Measurements from ENCODE around the gene IFNG. TPM values are rescaled to one million over a fixed set of nuclear protein-coding genes. Genes with fewer than 3 reads are reported as not detected.
"Not testable (repeated sequence)": the region's sequence is repeated elsewhere in the genome, so short reads cannot be mapped to it uniquely, and the experiment has no call there.

IFNG gene
- 10 to 100 TPM; 39.0 to 39.7 TPM for total RNA-seq

- Mint-ChIP-seq H3K4me3 (peak within 1 kb of the TSS; percentile 64), H3K4me1 (peaks cover 53% of the 10 kb centered on the region), H3K36me3 (peaks cover 17% of the 10 kb centered on the region), H3K27me3 (no peaks in the 10 kb centered on the region), H3K27ac (peak within 1 kb of the TSS; percentile 59), H3K9me3 (peaks cover 2% of the 10 kb centered on the region)
- DNase-seq: no peak
These were observed at the start of gene IFNG for GRCh38 chr12:68159681-68160304. IFNG (minus strand) TSS chr12:68159740; CDS start chr12:68159615, 125 bp downstream.

GRCh38 chr12:68209048-68209728, 49.6 kb upstream of the IFNG start:
- not testable (repeated sequence) for H3K27me3 Mint-ChIP-seq, H3K27ac Mint-ChIP-seq, H3K4me3 Mint-ChIP-seq, DNase-seq, H3K36me3 Mint-ChIP-seq, H3K9me3 Mint-ChIP-seq
- H3K4me1 Mint-ChIP-seq: peaks cover 11% of the 10 kb centered on the region

GRCh38 chr12:68207276-68207675, 47.7 kb upstream of the IFNG start:
- peaks cover 8% of the 10 kb centered on the region for H3K9me3 Mint-ChIP-seq
- DNase-seq: no peak
- peaks cover 21% of the 10 kb centered on the region for H3K4me1 Mint-ChIP-seq
- no peak overlapping the region for H3K27ac Mint-ChIP-seq
- peaks cover 6% of the 10 kb centered on the region for H3K36me3 Mint-ChIP-seq
- no peak overlapping the region for H3K4me3 Mint-ChIP-seq
- H3K27me3 Mint-ChIP-seq: no peaks in the 10 kb centered on the region

- no peak overlapping the region for H3K4me3 Mint-ChIP-seq
- no peaks in the 10 kb centered on the region for H3K9me3 Mint-ChIP-seq
These were observed 46.9 kb upstream of the IFNG start for GRCh38 chr12:68206446-68206845.

GRCh38 chr12:68203460-68203875, 43.9 kb upstream of the IFNG start:
- Mint-ChIP-seq H3K27ac (no peak overlapping the region), H3K36me3 (no peaks in the 10 kb centered on the region), H3K9me3 (no peaks in the 10 kb centered on the region), H3K4me1 (peaks cover 37% of the 10 kb centered on the region), H3K4me3 (no peak overlapping the region), H3K27me3 (no peaks in the 10 kb centered on the region)
- DNase-seq: no peak

More at GRCh38 chr12:68206446-68206845, 46.9 kb upstream of the IFNG start:
- no peak overlapping the region for H3K27ac Mint-ChIP-seq
- no peaks in the 10 kb centered on the region for H3K27me3 Mint-ChIP-seq
- H3K36me3 Mint-ChIP-seq: no peaks in the 10 kb centered on the region
- peaks cover 18% of the 10 kb centered on the region for H3K4me1 Mint-ChIP-seq
- DNase-seq: no peak

- Mint-ChIP-seq H3K36me3 (no peaks in the 10 kb centered on the region), H3K4me1 (peaks cover 43% of the 10 kb centered on the region), H3K4me3 (no peak overlapping the region), H3K27ac (peak overlapping the region; percentile 47), H3K9me3 (no peaks in the 10 kb centered on the region), H3K27me3 (no peaks in the 10 kb centered on the region)
- DNase-seq: no peak
These were observed 41.3 kb upstream of the IFNG start for GRCh38 chr12:68200854-68201253.

- H3K27ac Mint-ChIP-seq: peak overlapping the region; percentile 95
- H3K27me3 Mint-ChIP-seq: no peaks in the 10 kb centered on the region
- DNase-seq: no peak
- peaks cover 5% of the 10 kb centered on the region for H3K36me3 Mint-ChIP-seq
- no peaks in the 10 kb centered on the region for H3K9me3 Mint-ChIP-seq
- H3K4me3 Mint-ChIP-seq: no peak overlapping the region
- H3K4me1 Mint-ChIP-seq: peaks cover 52% of the 10 kb centered on the region
These were observed 39.6 kb upstream of the IFNG start for GRCh38 chr12:68199127-68199526.

DNA sequence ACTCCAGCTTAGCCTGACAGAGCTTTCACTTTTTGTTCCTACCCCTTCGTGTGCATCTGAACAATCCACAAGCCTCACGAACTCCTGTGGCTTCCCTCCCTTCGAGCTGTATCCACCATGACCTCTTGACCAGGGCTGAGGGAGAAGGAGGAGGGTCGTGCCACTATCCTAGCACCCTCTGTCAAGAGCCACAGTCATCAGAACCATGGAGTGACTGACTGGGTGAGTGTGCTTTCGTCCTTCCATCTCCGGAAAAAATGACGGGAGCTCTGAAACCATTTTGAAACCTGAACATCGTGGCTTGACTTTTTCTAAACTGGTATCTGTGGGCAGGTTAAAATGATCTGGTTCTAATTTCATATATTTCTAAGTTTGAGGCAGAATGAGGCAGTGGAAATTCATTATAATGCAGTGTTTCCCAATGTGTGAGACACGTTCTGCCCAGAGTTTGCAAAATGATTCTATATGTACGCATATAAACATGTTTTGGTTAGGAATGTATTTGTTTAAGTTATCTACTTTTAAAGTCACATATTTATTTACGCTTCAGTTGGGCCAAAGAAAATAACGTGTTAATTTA, 39.1 kb upstream of the IFNG start:
- Mint-ChIP-seq H3K36me3 (peaks cover 5% of the 10 kb centered on the region), H3K9me3 (no peaks in the 10 kb centered on the region), H3K4me3 (no peak overlapping the region), H3K27ac (peak overlapping the region; percentile 95), H3K27me3 (no peaks in the 10 kb centered on the region), H3K4me1 (peaks cover 50% of the 10 kb centered on the region)
- DNase-seq: peak; percentile 38

DNA sequence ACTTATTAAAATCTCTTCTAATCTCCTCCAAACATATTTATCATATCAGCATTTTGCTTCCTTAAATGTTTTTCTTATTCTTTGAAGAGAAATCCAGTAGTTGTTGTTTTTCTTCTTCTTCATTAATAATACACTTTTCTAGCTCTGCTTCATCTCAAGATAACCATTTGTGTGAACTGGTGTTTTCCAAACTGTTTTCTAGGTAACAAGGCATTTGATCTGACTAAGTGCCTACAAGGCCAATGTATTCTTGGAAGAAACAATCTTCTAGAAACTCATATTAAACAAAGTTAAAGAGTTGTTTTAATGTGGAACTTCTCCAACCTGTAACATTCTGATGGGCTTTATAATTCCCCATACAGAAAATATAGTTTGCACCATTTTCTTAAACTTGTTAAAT, 30.8 kb upstream of the IFNG start:
- H3K4me1 Mint-ChIP-seq: peaks cover 44% of the 10 kb centered on the region
- H3K27me3 Mint-ChIP-seq: no peaks in the 10 kb centered on the region
- peaks cover 10% of the 10 kb centered on the region for H3K36me3 Mint-ChIP-seq
- H3K4me3 Mint-ChIP-seq: peak overlapping the region; percentile 5
- H3K27ac Mint-ChIP-seq: peak overlapping the region; percentile 85
- DNase-seq: no peak
- no peaks in the 10 kb centered on the region for H3K9me3 Mint-ChIP-seq

DNA sequence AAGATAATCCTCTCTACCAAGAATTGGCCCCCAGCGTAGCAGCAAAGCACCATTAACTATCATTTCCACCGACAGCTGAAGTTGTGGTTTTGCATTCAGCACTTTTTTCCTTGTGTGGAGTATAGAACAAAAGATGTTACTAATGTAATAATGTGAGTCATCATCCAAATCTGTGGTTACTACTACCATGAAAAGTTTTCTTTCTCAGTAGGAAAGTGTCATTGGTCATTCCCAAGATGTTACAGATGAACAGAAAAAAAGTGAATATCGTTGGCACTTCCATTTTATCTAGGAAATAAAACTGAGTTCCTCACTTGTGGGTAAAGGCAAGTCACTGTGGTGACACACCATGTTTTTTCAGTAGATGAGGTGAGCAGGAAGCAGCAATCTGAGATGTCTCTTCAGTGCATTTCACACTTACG, 30.3 kb upstream of the IFNG start:
- DNase-seq: peak; percentile 47
- Mint-ChIP-seq H3K9me3 (no peaks in the 10 kb centered on the region), H3K27ac (peak overlapping the region; percentile 85), H3K36me3 (peaks cover 8% of the 10 kb centered on the region), H3K27me3 (no peaks in the 10 kb centered on the region), H3K4me3 (no peak overlapping the region), H3K4me1 (peaks cover 40% of the 10 kb centered on the region)

GRCh38 chr12:68185598-68185997, 26.1 kb upstream of the IFNG start:
- H3K4me1 Mint-ChIP-seq: peaks cover 36% of the 10 kb centered on the region
- H3K27me3 Mint-ChIP-seq: no peaks in the 10 kb centered on the region
- H3K36me3 Mint-ChIP-seq: peaks cover 2% of the 10 kb centered on the region
- DNase-seq: no peak
- H3K4me3 Mint-ChIP-seq: no peak overlapping the region
- H3K9me3 Mint-ChIP-seq: peaks cover 3% of the 10 kb centered on the region
- no peak overlapping the region for H3K27ac Mint-ChIP-seq

GRCh38 chr12:68180792-68181744, 21.5 kb upstream of the IFNG start:
- peaks cover 54% of the 10 kb centered on the region for H3K4me1 Mint-ChIP-seq
- H3K9me3 Mint-ChIP-seq: peaks cover 7% of the 10 kb centered on the region
- DNase-seq: peak; percentile 63
- peak overlapping the region; percentile 88 for H3K27ac Mint-ChIP-seq
- H3K27me3 Mint-ChIP-seq: no peaks in the 10 kb centered on the region
- H3K36me3 Mint-ChIP-seq: peaks cover 8% of the 10 kb centered on the region
- peak overlapping the region; percentile 22 for H3K4me3 Mint-ChIP-seq

DNA sequence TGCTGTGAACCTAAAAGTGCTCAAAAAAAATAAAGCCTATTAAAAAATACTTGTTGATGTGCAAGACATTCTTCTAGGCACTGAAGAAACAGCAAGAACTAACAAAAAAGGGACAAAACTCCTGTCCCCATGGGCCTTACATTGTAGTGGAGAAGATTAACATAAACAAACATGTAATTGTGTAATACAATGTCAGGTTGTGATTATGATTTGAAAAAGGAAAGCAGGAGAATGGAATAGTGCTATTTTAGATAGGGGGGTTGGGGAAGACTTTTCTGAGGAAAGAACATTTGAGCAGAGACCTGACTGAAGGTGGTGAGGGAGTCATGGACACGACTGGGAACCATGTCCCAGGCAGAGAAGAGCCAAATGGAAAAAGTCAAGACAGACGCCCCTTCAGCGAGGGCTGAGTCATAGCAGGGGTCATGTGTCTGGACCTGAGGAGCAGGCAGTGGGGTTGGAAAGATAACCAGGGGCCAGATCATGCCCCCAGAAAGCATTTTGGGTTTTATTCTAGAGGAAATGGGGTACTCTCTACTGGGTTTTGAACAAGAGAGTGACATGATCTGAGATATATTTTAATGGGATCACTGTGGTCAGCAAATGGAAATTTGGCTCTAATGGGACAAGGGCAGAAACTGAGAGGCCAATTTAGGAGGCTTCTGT, 19.4 kb upstream of the IFNG start:
- peaks cover 73% of the 10 kb centered on the region for H3K4me1 Mint-ChIP-seq
- no peaks in the 10 kb centered on the region for H3K27me3 Mint-ChIP-seq
- peaks cover 12% of the 10 kb centered on the region for H3K36me3 Mint-ChIP-seq
- H3K27ac Mint-ChIP-seq: peak overlapping the region; percentile 82
- peaks cover 14% of the 10 kb centered on the region for H3K9me3 Mint-ChIP-seq
- DNase-seq: no peak
- no peak overlapping the region for H3K4me3 Mint-ChIP-seq

- Mint-ChIP-seq H3K27me3 (no peaks in the 10 kb centered on the region), H3K27ac (peak overlapping the region; percentile 82), H3K9me3 (peaks cover 14% of the 10 kb centered on the region), H3K4me3 (no peak overlapping the region), H3K36me3 (peaks cover 13% of the 10 kb centered on the region), H3K4me1 (peaks cover 76% of the 10 kb centered on the region)
- no peak for DNase-seq
These were observed 18.6 kb upstream of the IFNG start for GRCh38 chr12:68178184-68178583.

Data from activated naive CD8-positive, alpha-beta T cell treated with anti-CD3 and anti-CD28 coated beads for 36 hours (primary cell).